Testis (tissue), 2 donors: ENCODE results near the gene MAP7D1.

ENCODE experiments used
- POLR2A ChIP-seq: fragments of 450-650 bp; IDR thresholded peaks from one replicate; pipeline ENCODE4 v1.6.1; 2017; ENCODE audit warnings: antibody characterized with exemption, mild to moderate bottlenecking, moderate library complexity
- TF ChIP-seq, protein P1 (sequence below), 3 experiments: fragments of 450-650 bp in 2 of 3; fragments of 200-600 bp in 1 of 3; sonication (generic) in 1 of 3; IDR thresholded peaks; one replicate each; pipeline ENCODE4 v1.5.1; 2016 to 2019; ENCODE audit warnings: antibody characterized with exemption in 3 of 3, mild to moderate bottlenecking in 2 of 3, moderate library complexity in 1 of 3

GRCh38 chr1:36134031-36134430 is 21.9 kb upstream of the MAP7D1 start:
- TF ChIP-seq, protein P1, sequence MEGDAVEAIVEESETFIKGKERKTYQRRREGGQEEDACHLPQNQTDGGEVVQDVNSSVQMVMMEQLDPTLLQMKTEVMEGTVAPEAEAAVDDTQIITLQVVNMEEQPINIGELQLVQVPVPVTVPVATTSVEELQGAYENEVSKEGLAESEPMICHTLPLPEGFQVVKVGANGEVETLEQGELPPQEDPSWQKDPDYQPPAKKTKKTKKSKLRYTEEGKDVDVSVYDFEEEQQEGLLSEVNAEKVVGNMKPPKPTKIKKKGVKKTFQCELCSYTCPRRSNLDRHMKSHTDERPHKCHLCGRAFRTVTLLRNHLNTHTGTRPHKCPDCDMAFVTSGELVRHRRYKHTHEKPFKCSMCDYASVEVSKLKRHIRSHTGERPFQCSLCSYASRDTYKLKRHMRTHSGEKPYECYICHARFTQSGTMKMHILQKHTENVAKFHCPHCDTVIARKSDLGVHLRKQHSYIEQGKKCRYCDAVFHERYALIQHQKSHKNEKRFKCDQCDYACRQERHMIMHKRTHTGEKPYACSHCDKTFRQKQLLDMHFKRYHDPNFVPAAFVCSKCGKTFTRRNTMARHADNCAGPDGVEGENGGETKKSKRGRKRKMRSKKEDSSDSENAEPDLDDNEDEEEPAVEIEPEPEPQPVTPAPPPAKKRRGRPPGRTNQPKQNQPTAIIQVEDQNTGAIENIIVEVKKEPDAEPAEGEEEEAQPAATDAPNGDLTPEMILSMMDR (IDR thresholded peaks at IDR 0.05), result no peak
- no peak for TF ChIP-seq POLR2A
